CMK (cell line): Measurements from ENCODE around the gene IL20RA.
A peak's percentile ranks its signal among the peaks of the same experiment; 100 is the strongest.
"Not testable (repeated sequence)": the region's sequence is repeated elsewhere in the genome, so short reads cannot be mapped to it uniquely, and the experiment has no call there.

Experiments
- DNase-seq: peaks from one replicate; pipeline ENCODE4 v3.0.0-alpha.2; 2010; ENCODE audit warnings: low read depth

IL20RA gene

GRCh38 chr6:137044366-137045221, at the start of gene IL20RA:
IL20RA (minus strand) TSS chr6:137044965; CDS start chr6:137044728, 237 bp downstream.
- DNase-seq, result no peak

- no peak for DNase-seq
These were observed 48.7 kb upstream of the IL20RA start for GRCh38 chr6:137093183-137094069.

GRCh38 chr6:137092018-137092417, 47.3 kb upstream of the IL20RA start:
- no peak for DNase-seq

- DNase-seq, result no peak
These were observed 44.5 kb upstream of the IL20RA start for GRCh38 chr6:137089305-137089704.

- DNase-seq, result no peak
These were observed 43.1 kb upstream of the IL20RA start for GRCh38 chr6:137087902-137088301.

GRCh38 chr6:137086031-137086430, 41.3 kb upstream of the IL20RA start:
- no peak for DNase-seq

GRCh38 chr6:137084865-137085617, 40.3 kb upstream of the IL20RA start:
- no peak for DNase-seq

GRCh38 chr6:137084090-137084489, 39.3 kb upstream of the IL20RA start:
- no peak for DNase-seq

GRCh38 chr6:137081997-137082396, 37.2 kb upstream of the IL20RA start:
- no peak for DNase-seq

GRCh38 chr6:137080711-137081110, 35.9 kb upstream of the IL20RA start:
- no peak for DNase-seq

GRCh38 chr6:137076277-137077068, 31.7 kb upstream of the IL20RA start:
- DNase-seq, result peak; percentile 21

GRCh38 chr6:137075790-137076189, 31.0 kb upstream of the IL20RA start:
- DNase-seq, result not testable (repeated sequence)

- no peak for DNase-seq
These were observed 25.5 kb upstream of the IL20RA start for GRCh38 chr6:137070303-137070702.

- no peak for DNase-seq
These were observed 22.6 kb upstream of the IL20RA start for GRCh38 chr6:137067399-137067798.

GRCh38 chr6:137058037-137058436, 13.3 kb upstream of the IL20RA start:
- DNase-seq, result no peak

GRCh38 chr6:137056121-137056880, 11.5 kb upstream of the IL20RA start:
- no peak for DNase-seq

- no peak for DNase-seq
These were observed 7.2 kb upstream of the IL20RA start for GRCh38 chr6:137051790-137052472.

- DNase-seq, result no peak
These were observed 4.3 kb upstream of the IL20RA start for GRCh38 chr6:137049095-137049494.

- DNase-seq, result no peak
These were observed 2.2 kb upstream of the IL20RA start for GRCh38 chr6:137046871-137047412.
